GM04504 (cell line): ENCODE data around the gene NPC1.

Experiments
- DNase-seq: peaks from one replicate; pipeline ENCODE4 v3.0.0-alpha.2; 2012; ENCODE audit warnings: low read depth

Gene NPC1

GRCh38 chr18:23484561-23485182 lies 101.6 kb downstream of the NPC1 start:
- DNase-seq = no peak
